Neural progenitor cell (in vitro differentiated cells): ENCODE data around the gene GDPD5. TPM values are rescaled to one million over a fixed set of nuclear protein-coding genes. Genes with fewer than 3 reads are reported as not detected.

Experiments used
- DNase-seq: peaks from one replicate; pipeline ENCODE4 v3.0.0-alpha.2; 2016; ENCODE audit warnings: low spot score
- H2AFZ ChIP-seq: fragments of 200-600 bp; sonication (generic); replicated peaks from 2 replicates; pipeline ENCODE4 v1.6.1; 2016; ENCODE audit warnings: antibody characterized with exemption
- H3F3A ChIP-seq: fragments of 200-600 bp; sonication (generic); 2 replicates; pipeline ENCODE4 v1.6.1; 2016; ENCODE audit warnings: antibody characterized with exemption, low read depth
- H3K27ac ChIP-seq: fragments of 200-600 bp; sonication (generic); 2 replicates; pipeline ENCODE4 v1.5.1; 2016; ENCODE audit warnings: mild to moderate bottlenecking
- H3K27me3 ChIP-seq: fragments of 200-600 bp; sonication (generic); 2 replicates; pipeline ENCODE4 v1.6.1; 2016; ENCODE audit warnings: mild to moderate bottlenecking, moderate library complexity
- H3K36me3 ChIP-seq: fragments of 200-600 bp; sonication (generic); 2 replicates; pipeline ENCODE4 v1.5.1; 2016
- H3K4me1 ChIP-seq: fragments of 200-600 bp; sonication (generic); 2 replicates; pipeline ENCODE4 v1.6.1; 2016; ENCODE audit warnings: mixed run types
- H3K4me2 ChIP-seq: fragments of 200-600 bp; sonication (generic); 2 replicates; pipeline ENCODE4 v1.6.1; 2016
- H3K4me3 ChIP-seq: fragments of 200-600 bp; sonication (generic); 2 replicates; pipeline ENCODE4 v1.5.1; 2016
- H3K79me2 ChIP-seq: fragments of 200-600 bp; sonication (generic); 2 replicates; pipeline ENCODE4 v1.6.1; 2016; ENCODE audit warnings: low read depth
- H3K9ac ChIP-seq: fragments of 200-600 bp; sonication (generic); 2 replicates; pipeline ENCODE4 v1.6.1; 2016
- H3K9me3 ChIP-seq: fragments of 200-600 bp; sonication (generic); 2 replicates; pipeline ENCODE4 v1.5.1; 2016; ENCODE audit warnings: low read depth
- H4K20me1 ChIP-seq: fragments of 200-600 bp; sonication (generic); 2 replicates; pipeline ENCODE4 v1.6.1; 2016; ENCODE audit warnings: low read depth
- H3K27ac Mint-ChIP-seq: 3 replicates; pipeline ENCODE4 v1.8.0; 2021; ENCODE audit warnings: mixed read lengths
- H3K27me3 Mint-ChIP-seq: 2 replicates; pipeline ENCODE4 v1.8.0; 2022; ENCODE audit warnings: low read depth, mild to moderate bottlenecking, inconsistent platforms, moderate library complexity, mixed read lengths; ENCODE audit not compliant: insufficient read depth
- H3K36me3 Mint-ChIP-seq: 3 replicates; pipeline ENCODE4 v1.8.0; 2021; ENCODE audit warnings: mixed read lengths
- H3K4me1 Mint-ChIP-seq: 3 replicates; pipeline ENCODE4 v1.8.0; 2021; ENCODE audit warnings: mixed read lengths
- H3K4me3 Mint-ChIP-seq: 3 replicates; pipeline ENCODE4 v1.8.0; 2021; ENCODE audit warnings: mild to moderate bottlenecking, moderate library complexity, mixed read lengths
- H3K9me3 Mint-ChIP-seq: 3 replicates; pipeline ENCODE4 v1.8.0; 2020; ENCODE audit warnings: mixed read lengths
- EZH2 ChIP-seq: fragments of 200-600 bp; sonication (generic); IDR thresholded peaks from 2 replicates; pipeline ENCODE4 v1.6.1; 2017; ENCODE audit warnings: antibody characterized with exemption, mild to moderate bottlenecking, moderate library complexity
- EZH2phosphoT487 ChIP-seq: fragments of 200-600 bp; sonication (generic); IDR thresholded peaks from 2 replicates; pipeline ENCODE4 v1.6.1; 2017; ENCODE audit warnings: antibody characterized with exemption
- total RNA-seq: library from RNA; depleted of rRNA; stranded (reverse); fragments of >200 nt; gene quantifications from 2 replicates; pipeline ENCODE4 v1.2.3, GENCODE V29; 2015; ENCODE audit warnings: low replicate concordance
- TF ChIP-seq, protein P1 (sequence below): fragments of 200-600 bp; sonication (generic); IDR thresholded peaks from 2 replicates; pipeline ENCODE4 v1.5.1; 2017; ENCODE audit warnings: antibody characterized with exemption, mild to moderate bottlenecking

GDPD5 gene
- total RNA-seq, 1 donor from 2014 or later = 11.3 TPM

DNA sequence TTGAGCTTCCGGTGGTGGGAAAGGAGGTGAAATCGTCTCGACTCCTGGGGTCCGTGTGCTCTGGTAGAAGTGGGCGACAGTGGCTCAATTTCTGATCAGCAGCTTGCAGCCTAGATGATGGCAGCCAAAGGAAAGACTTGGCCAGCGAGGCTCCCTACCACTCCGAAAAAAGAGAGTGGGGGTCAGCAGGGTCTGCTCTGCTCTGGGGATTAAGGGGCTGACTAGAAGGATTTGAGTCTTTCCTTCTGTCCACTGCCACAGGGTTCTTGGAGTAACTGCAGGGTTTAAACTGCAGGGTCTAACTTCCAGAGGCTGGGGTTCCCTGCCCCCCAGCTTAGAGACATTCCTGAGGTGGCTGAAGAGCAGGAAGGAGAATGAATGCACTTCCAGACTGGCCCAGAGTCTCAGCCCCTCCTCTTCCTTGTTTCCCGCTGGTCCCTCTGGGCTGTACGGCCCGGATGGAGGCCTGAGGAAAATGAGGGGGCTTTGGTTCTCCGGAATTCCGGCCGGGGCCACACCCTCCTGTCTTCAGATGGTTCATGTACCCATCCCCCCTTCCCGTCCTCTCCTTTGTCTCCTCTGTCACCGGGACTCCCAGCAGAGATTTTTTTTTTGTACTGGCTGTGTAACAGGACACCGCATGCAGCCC is 37.2 kb upstream of the GDPD5 start:
- Histone ChIP-seq H3K36me3 (no peaks in the 10 kb centered on the region), H3F3A (peaks cover 55% of the 10 kb centered on the region), H3K4me2 (peak overlapping the region; percentile 94), H3K4me3 (peak overlapping the region; percentile 77), H3K4me1 (peaks cover 46% of the 10 kb centered on the region), H4K20me1 (peaks cover 39% of the 10 kb centered on the region), H3K9me3 (no peaks in the 10 kb centered on the region), H3K9ac (peak overlapping the region; percentile 85), H3K27me3 (no peaks in the 10 kb centered on the region), H3K27ac (peak overlapping the region; percentile 94), H3K79me2 (peaks cover 59% of the 10 kb centered on the region), H2AFZ (no peak overlapping the region)
- peaks cover 9% of the 10 kb centered on the region for H3K27me3 Mint-ChIP-seq
- H3K27ac Mint-ChIP-seq = peak overlapping the region; percentile 99
- H3K36me3 Mint-ChIP-seq = peaks cover 6% of the 10 kb centered on the region
- H3K4me1 Mint-ChIP-seq = peaks cover 69% of the 10 kb centered on the region
- H3K9me3 Mint-ChIP-seq = no peaks in the 10 kb centered on the region
- peak overlapping the region; percentile 95 for H3K4me3 Mint-ChIP-seq
- peak; percentile 95 for DNase-seq
- TF ChIP-seq EZH2phosphoT487 = no peak

DNA sequence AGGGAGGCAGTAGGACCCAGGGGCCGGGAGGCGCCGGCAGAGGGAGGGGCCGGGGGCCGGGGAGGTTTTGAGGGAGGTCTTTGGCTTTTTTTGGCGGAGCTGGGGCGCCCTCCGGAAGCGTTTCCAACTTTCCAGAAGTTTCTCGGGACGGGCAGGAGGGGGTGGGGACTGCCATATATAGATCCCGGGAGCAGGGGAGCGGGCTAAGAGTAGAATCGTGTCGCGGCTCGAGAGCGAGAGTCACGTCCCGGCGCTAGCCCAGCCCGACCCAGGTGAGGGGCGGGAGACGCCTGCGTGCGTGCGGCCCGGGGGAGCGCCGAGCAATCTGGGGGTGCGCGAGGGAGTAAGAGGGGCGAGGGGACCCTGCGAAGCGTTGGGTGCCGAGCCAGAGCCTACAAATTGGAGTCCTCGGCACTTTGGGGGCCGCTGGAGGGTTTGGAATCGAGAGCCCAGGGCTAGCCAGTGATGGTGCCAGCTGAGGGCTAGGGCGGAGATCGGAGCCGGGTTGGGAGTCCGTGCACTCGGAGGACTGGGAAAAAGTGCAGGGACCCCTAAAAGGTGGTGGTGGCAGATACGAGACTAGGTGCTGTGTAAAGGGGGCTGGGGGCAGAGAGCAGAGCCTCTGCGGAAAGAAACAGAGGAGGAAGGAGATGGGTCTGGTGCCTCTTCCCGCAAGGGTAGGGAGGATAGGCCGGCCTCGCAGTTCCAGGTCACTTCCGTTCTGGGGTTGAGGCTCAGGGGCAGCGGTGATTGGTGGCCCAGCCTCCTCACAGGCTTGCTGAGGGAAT is 36.5 kb upstream of the GDPD5 start, which contains the start of gene SERPINH1:
SERPINH1 (plus strand) TSS at position 206 of the 788 bp plus-strand sequence. CDS start 4,097 bp downstream, outside the sequence.
- peaks cover 52% of the 10 kb centered on the region for H3F3A ChIP-seq
- TF ChIP-seq EZH2phosphoT487 (no peak), EZH2 (no peak)
- TF ChIP-seq, protein P1, sequence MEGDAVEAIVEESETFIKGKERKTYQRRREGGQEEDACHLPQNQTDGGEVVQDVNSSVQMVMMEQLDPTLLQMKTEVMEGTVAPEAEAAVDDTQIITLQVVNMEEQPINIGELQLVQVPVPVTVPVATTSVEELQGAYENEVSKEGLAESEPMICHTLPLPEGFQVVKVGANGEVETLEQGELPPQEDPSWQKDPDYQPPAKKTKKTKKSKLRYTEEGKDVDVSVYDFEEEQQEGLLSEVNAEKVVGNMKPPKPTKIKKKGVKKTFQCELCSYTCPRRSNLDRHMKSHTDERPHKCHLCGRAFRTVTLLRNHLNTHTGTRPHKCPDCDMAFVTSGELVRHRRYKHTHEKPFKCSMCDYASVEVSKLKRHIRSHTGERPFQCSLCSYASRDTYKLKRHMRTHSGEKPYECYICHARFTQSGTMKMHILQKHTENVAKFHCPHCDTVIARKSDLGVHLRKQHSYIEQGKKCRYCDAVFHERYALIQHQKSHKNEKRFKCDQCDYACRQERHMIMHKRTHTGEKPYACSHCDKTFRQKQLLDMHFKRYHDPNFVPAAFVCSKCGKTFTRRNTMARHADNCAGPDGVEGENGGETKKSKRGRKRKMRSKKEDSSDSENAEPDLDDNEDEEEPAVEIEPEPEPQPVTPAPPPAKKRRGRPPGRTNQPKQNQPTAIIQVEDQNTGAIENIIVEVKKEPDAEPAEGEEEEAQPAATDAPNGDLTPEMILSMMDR = no peak
- peak within 1 kb of the TSS; percentile 94 for H3K4me2 ChIP-seq
- Mint-ChIP-seq H3K4me3 (peak within 1 kb of the TSS; percentile 95), H3K27ac (peak within 1 kb of the TSS; percentile 99), H3K9me3 (no peaks in the 10 kb centered on the region), H3K36me3 (peaks cover 4% of the 10 kb centered on the region), H3K4me1 (peaks cover 76% of the 10 kb centered on the region), H3K27me3 (peaks cover 12% of the 10 kb centered on the region)
- H3K27ac ChIP-seq = peak within 1 kb of the TSS; percentile 94
- DNase-seq = peak; percentile 85
- H3K4me1 ChIP-seq = peaks cover 53% of the 10 kb centered on the region
- H2AFZ ChIP-seq = peak within 1 kb of the TSS; percentile 45
- H3K36me3 ChIP-seq = no peaks in the 10 kb centered on the region
- H3K79me2 ChIP-seq = peaks cover 52% of the 10 kb centered on the region
- H3K9ac ChIP-seq = peak within 1 kb of the TSS; percentile 85
- peaks cover 32% of the 10 kb centered on the region for H4K20me1 ChIP-seq
- H3K9me3 ChIP-seq = no peaks in the 10 kb centered on the region
- peak within 1 kb of the TSS; percentile 77 for H3K4me3 ChIP-seq
- H3K27me3 ChIP-seq = no peaks in the 10 kb centered on the region

DNA sequence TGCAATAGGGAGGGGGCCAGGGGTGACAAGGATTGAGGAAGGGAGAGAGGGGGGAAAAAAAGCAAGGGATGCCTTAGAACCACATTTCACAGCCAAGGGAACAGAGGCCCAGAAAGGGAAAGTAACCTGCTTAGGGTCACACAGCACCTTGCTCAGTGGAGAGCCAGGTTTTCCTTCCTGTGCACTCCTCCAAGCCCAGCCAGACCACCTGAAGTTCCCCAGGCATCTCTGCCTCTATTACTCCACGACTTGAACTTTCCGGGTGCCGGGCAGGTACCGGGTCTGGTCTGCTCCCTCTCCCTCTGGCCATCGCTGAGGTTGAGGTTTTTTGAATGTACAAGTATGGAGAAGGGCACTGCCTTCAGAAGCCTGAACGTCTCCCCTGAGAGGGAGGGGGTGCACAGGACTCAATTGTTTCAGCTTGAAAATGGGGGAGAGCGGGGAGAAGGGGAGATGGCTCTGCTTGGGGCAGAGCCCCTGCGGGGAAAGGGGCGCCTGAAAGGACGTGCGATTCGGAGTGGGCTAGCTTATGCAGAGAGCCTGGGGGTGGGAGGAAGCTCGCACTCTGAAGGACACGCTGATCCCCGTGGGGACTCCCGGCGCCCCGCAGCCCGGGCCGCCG is 35.8 kb upstream of the GDPD5 start:
- Mint-ChIP-seq H3K27ac (peak overlapping the region; percentile 95), H3K4me3 (peak overlapping the region; percentile 95), H3K9me3 (no peaks in the 10 kb centered on the region), H3K4me1 (peaks cover 81% of the 10 kb centered on the region), H3K27me3 (peaks cover 14% of the 10 kb centered on the region), H3K36me3 (peaks cover 4% of the 10 kb centered on the region)
- peaks cover 55% of the 10 kb centered on the region for H3K4me1 ChIP-seq
- DNase-seq = no peak
- no peaks in the 10 kb centered on the region for H3K36me3 ChIP-seq
- H3K27ac ChIP-seq = peak overlapping the region; percentile 94
- peak overlapping the region; percentile 45 for H2AFZ ChIP-seq
- H3K79me2 ChIP-seq = peaks cover 45% of the 10 kb centered on the region
- TF ChIP-seq EZH2 (no peak), EZH2phosphoT487 (no peak)
- TF ChIP-seq, protein P1 = no peak
- H3K4me2 ChIP-seq = peak overlapping the region; percentile 94
- H3K27me3 ChIP-seq = no peaks in the 10 kb centered on the region
- peaks cover 56% of the 10 kb centered on the region for H3F3A ChIP-seq
- no peaks in the 10 kb centered on the region for H3K9me3 ChIP-seq
- H3K9ac ChIP-seq = peak overlapping the region; percentile 85
- peaks cover 25% of the 10 kb centered on the region for H4K20me1 ChIP-seq
- H3K4me3 ChIP-seq = peak overlapping the region; percentile 77
